Prostate gland (tissue), 2 donors: ENCODE data around the gene FANCG.

Source experiments
- POLR2AphosphoS5 ChIP-seq: sonication (generic); formaldehyde crosslinking; IDR thresholded peaks from one replicate; pipeline ENCODE4 v1.6.1; 2017; ENCODE audit warnings: antibody characterized with exemption
- TF ChIP-seq, protein P1 (sequence below), 4 experiments: fragments of 200-600 bp in 2 of 4; fragments of 450-650 bp in 2 of 4; sonication (generic) in 2 of 4; IDR thresholded peaks; 1 replicate in 3 of 4; 2 replicates in 1 of 4; pipeline ENCODE4 v1.5.1; 2016 to 2019; ENCODE audit warnings: antibody characterized with exemption in 4 of 4, mild to moderate bottlenecking in 2 of 4, moderate library complexity in 2 of 4

- TF ChIP-seq, protein P1, sequence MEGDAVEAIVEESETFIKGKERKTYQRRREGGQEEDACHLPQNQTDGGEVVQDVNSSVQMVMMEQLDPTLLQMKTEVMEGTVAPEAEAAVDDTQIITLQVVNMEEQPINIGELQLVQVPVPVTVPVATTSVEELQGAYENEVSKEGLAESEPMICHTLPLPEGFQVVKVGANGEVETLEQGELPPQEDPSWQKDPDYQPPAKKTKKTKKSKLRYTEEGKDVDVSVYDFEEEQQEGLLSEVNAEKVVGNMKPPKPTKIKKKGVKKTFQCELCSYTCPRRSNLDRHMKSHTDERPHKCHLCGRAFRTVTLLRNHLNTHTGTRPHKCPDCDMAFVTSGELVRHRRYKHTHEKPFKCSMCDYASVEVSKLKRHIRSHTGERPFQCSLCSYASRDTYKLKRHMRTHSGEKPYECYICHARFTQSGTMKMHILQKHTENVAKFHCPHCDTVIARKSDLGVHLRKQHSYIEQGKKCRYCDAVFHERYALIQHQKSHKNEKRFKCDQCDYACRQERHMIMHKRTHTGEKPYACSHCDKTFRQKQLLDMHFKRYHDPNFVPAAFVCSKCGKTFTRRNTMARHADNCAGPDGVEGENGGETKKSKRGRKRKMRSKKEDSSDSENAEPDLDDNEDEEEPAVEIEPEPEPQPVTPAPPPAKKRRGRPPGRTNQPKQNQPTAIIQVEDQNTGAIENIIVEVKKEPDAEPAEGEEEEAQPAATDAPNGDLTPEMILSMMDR (IDR thresholded peaks at IDR 0.05) = peak in 1 of 4 experiments; percentile 7
- peak; percentile 83 for TF ChIP-seq POLR2AphosphoS5
These were observed 31.5 kb upstream of the FANCG start for GRCh38 chr9:35111001-35111933.
